HCT116 (cell line): ENCODE data around the gene RXFP1.

Experiments
- CEBPB ChIP-seq: IDR thresholded peaks from 2 replicates; pipeline ENCODE4 v1.6.1; 2012; ENCODE audit warnings: low read depth
- CTCF ChIP-seq, 3 experiments: fragments of 200-600 bp in 1 of 3; sonication (generic) in 1 of 3; IDR thresholded peaks in 2 of 3; conservative IDR thresholded peaks in 1 of 3; 2 replicates each; pipeline ENCODE4 v1.5.1; 2012 to 2017; ENCODE audit warnings: low read depth in 2 of 3, low read length in 2 of 3, antibody characterized with exemption in 1 of 3, borderline replicate concordance in 1 of 3, control low read depth in 1 of 3, mild to moderate bottlenecking in 1 of 3, mixed read lengths in 1 of 3, mixed run types in 1 of 3, moderate library complexity in 1 of 3; ENCODE audit not compliant: insufficient read depth in 1 of 3
- EZH2 ChIP-seq: fragments of 200-600 bp; sonication (generic); IDR thresholded peaks from 2 replicates; pipeline ENCODE4 v1.6.1; 2017; ENCODE audit warnings: antibody characterized with exemption, mixed run types
- EZH2phosphoT487 ChIP-seq: fragments of 200-600 bp; IDR thresholded peaks from 2 replicates; pipeline ENCODE4 v1.6.1; 2018; ENCODE audit warnings: antibody characterized with exemption, borderline replicate concordance
- JUND ChIP-seq: IDR thresholded peaks from 2 replicates; pipeline ENCODE4 v1.6.1; 2012
- POLR2A ChIP-seq: IDR thresholded peaks from 2 replicates; pipeline ENCODE4 v1.7.0; 2011; ENCODE audit warnings: borderline replicate concordance; ENCODE audit not compliant: insufficient read depth, insufficient read length; ENCODE audit errors: extremely low read depth
- SIN3A ChIP-seq: IDR thresholded peaks from 2 replicates; pipeline ENCODE4 v1.6.1; 2012; ENCODE audit warnings: low read depth
- SP1 ChIP-seq: IDR thresholded peaks from 2 replicates; pipeline ENCODE4 v1.6.1; 2012; ENCODE audit warnings: low read depth

GRCh38 chr4:158581161-158581560 is 59.5 kb downstream of the RXFP1 start:
- TF ChIP-seq CEBPB (no peak), EZH2 (no peak), CTCF (IDR thresholded peaks at IDR 0.05 in 2 of 3, conservative IDR thresholded peaks at IDR 0.05 in 1 of 3; ENCODE audit: borderline replicate concordance in 1 of 3, insufficient read depth in 1 of 3, low read depth in 2 of 3, low read length in 2 of 3) (no peak), SP1 (no peak), POLR2A (no peak), SIN3A (no peak), JUND (no peak), EZH2phosphoT487 (no peak)
